ENCODE results near the gene MYH10.

GRCh38 chr17:8555062-8555461, 75.5 kb downstream of the MYH10 start:
- TF ChIP-seq CTCF (IDR thresholded peaks at IDR 0.05) (no peak), POLR2A (IDR thresholded peaks at IDR 0.05) (no peak)

Measured in body of pancreas (tissue), 4 donors.